Measurements from ENCODE around the gene ARVCF. TPM values are rescaled to one million over a fixed set of nuclear protein-coding genes. Genes with fewer than 3 reads are reported as not detected.

The ARVCF gene
- total RNA-seq, 4 donors from 2014 or later: 25.2 to 53.7 (median 38.1) TPM

- DNase-seq (ENCODE audit: low spot score in 2 of 2): no peak
- TF ChIP-seq POLR2A (IDR thresholded peaks at IDR 0.05): no peak
- TF ChIP-seq CTCF (IDR thresholded peaks at IDR 0.05): no peak
- H3K4me3 ChIP-seq (ENCODE audit: low read depth, poor library complexity, severe bottlenecking): no peak overlapping the region
- intact Hi-C loops (cut with DNase I; ENCODE audit: low total_unique reads): no loop called here
- WGBS, 2 donors: 77 to 84% methylated on average over 25 to 32 of the region's 32 CpGs
Measured at GRCh38 chr22:19977296-19978243, 39.1 kb downstream of the ARVCF start.

- no peak overlapping the region for H3K4me3 ChIP-seq (ENCODE audit: low read depth, poor library complexity, severe bottlenecking)
- intact Hi-C loops (cut with DNase I; ENCODE audit: low total_unique reads): no loop called here
- TF ChIP-seq CTCF (IDR thresholded peaks at IDR 0.05): no peak
- no peak for TF ChIP-seq POLR2A (IDR thresholded peaks at IDR 0.05)
- no peak for DNase-seq (ENCODE audit: low spot score in 2 of 2)
- WGBS, 2 donors: 73 to 75% methylated on average over 3 of the region's 3 CpGs
Measured at GRCh38 chr22:19976671-19977070, 40.0 kb downstream of the ARVCF start.

- WGBS, 2 donors: 88 to 89% methylated on average over 4 of the region's 4 CpGs
- no peak for DNase-seq (ENCODE audit: low spot score in 2 of 2)
- TF ChIP-seq CTCF (IDR thresholded peaks at IDR 0.05): no peak
- no peak for TF ChIP-seq POLR2A (IDR thresholded peaks at IDR 0.05)
- intact Hi-C loops (cut with DNase I; ENCODE audit: low total_unique reads): no loop called here
- no peak overlapping the region for H3K4me3 ChIP-seq (ENCODE audit: low read depth, poor library complexity, severe bottlenecking)
Measured at GRCh38 chr22:19975707-19976035, 41.0 kb downstream of the ARVCF start.

- intact Hi-C loops (cut with DNase I; ENCODE audit: low total_unique reads): loop anchor here (5.0 kb wide), 2 partner anchors 37 to 152 kb away; no protein-coding TSS in a partner anchor
- TF ChIP-seq POLR2A (IDR thresholded peaks at IDR 0.05) (no peak), CTCF (IDR thresholded peaks at IDR 0.05) (no peak)
Measured at GRCh38 chr22:19974935-19975706, 41.5 kb downstream of the ARVCF start.

GRCh38 chr22:19974268-19974861 lies 42.3 kb downstream of the ARVCF start:
- intact Hi-C loops (cut with DNase I; ENCODE audit: low total_unique reads): loop anchor here (5.0 kb wide), 2 partner anchors 38 to 153 kb away; no protein-coding TSS in a partner anchor

More at GRCh38 chr22:19974935-19975706, 41.5 kb downstream of the ARVCF start:
- 72 to 75% methylated on average over 12 to 13 of the region's 13 CpGs for WGBS, 2 donors
- no peak for DNase-seq (ENCODE audit: low spot score in 2 of 2)
- H3K4me3 ChIP-seq (ENCODE audit: low read depth, poor library complexity, severe bottlenecking): no peak overlapping the region

More at GRCh38 chr22:19974268-19974861, 42.3 kb downstream of the ARVCF start:
- no peak overlapping the region for H3K4me3 ChIP-seq (ENCODE audit: low read depth, poor library complexity, severe bottlenecking)
- WGBS, 2 donors: 60% methylated on average over 9 to 11 of the region's 11 CpGs
- no peak for DNase-seq (ENCODE audit: low spot score in 2 of 2)
- no peak for TF ChIP-seq CTCF (IDR thresholded peaks at IDR 0.05)
- TF ChIP-seq POLR2A (IDR thresholded peaks at IDR 0.05): no peak
